Measurements from ENCODE around the gene DSP.

DSP gene

GRCh38 chr6:7566617-7567173 lies 25.2 kb downstream of the DSP start:
- no peak for DNase-seq

GRCh38 chr6:7568021-7568420 lies 26.6 kb downstream of the DSP start:
- no peak for DNase-seq

GRCh38 chr6:7569082-7569481 lies 27.6 kb downstream of the DSP start:
- DNase-seq = no peak

- no peak for DNase-seq
Measured at GRCh38 chr6:7572213-7572943, 30.9 kb downstream of the DSP start.

GRCh38 chr6:7574500-7574899 lies 33.0 kb downstream of the DSP start:
- no peak for DNase-seq

- DNase-seq = no peak
Measured at GRCh38 chr6:7578516-7578915, 37.0 kb downstream of the DSP start.

- DNase-seq = no peak
Measured at GRCh38 chr6:7578931-7579330, 37.5 kb downstream of the DSP start.

- no peak for DNase-seq
Measured at GRCh38 chr6:7579851-7580250, 38.4 kb downstream of the DSP start.

GRCh38 chr6:7580537-7580926 lies 39.1 kb downstream of the DSP start:
- DNase-seq = no peak

- no peak for DNase-seq
Measured at GRCh38 chr6:7580927-7581618, 39.6 kb downstream of the DSP start.

GRCh38 chr6:7585287-7585930 lies 43.9 kb downstream of the DSP start:
- no peak for DNase-seq

- DNase-seq = no peak
Measured at GRCh38 chr6:7587631-7588100, 46.2 kb downstream of the DSP start.

GRCh38 chr6:7588506-7588905 lies 47.0 kb downstream of the DSP start:
- DNase-seq = no peak

- no peak for DNase-seq
Measured at GRCh38 chr6:7589221-7589620, 47.8 kb downstream of the DSP start.

GRCh38 chr6:7589949-7590917 lies 48.8 kb downstream of the DSP start, which contains the start of gene SNRNP48:
SNRNP48 (plus strand) TSS chr6:7590198; CDS start chr6:7590258, 60 bp downstream.
- peak; percentile 31 for DNase-seq

- no peak for DNase-seq
Measured at GRCh38 chr6:7590918-7591302, 49.4 kb downstream of the DSP start.

- DNase-seq = no peak
Measured at GRCh38 chr6:7591770-7592169, 50.3 kb downstream of the DSP start.

GRCh38 chr6:7593229-7593628 lies 51.8 kb downstream of the DSP start:
- no peak for DNase-seq

- DNase-seq = no peak
Measured at GRCh38 chr6:7594579-7595125, 53.2 kb downstream of the DSP start.

GRCh38 chr6:7604003-7604402 lies 62.5 kb downstream of the DSP start:
- no peak for DNase-seq

- DNase-seq = no peak
Measured at GRCh38 chr6:7604506-7604905, 63.0 kb downstream of the DSP start.
